Heart right ventricle (tissue), 16 donors: Measurements from ENCODE around the gene RAB35. TPM values are rescaled to one million over a fixed set of nuclear protein-coding genes. Genes with fewer than 3 reads are reported as not detected.

Experiments
- ATAC-seq, 8 donors: fragments of 200-7000 bp; cut with Tn5 transposase; one replicate each; pipeline ENCODE4 v1.9.1; 2020; ENCODE audit warnings: mild to moderate bottlenecking in 8 of 8, moderate library complexity in 8 of 8, moderate number of reproducible peaks in 1 of 8
- DNase-seq, 2 donors: peaks; one replicate each; pipeline ENCODE4 v3.0.0-alpha.2; 2020
- H3K27ac ChIP-seq, 10 donors: fragments of 200-600 bp; sonication (generic) in 2 of 10; one replicate each; pipeline versions ENCODE4 v1.5.0 to v1.8.0; 2020 to 2022; ENCODE audit warnings: mild to moderate bottlenecking in 3 of 10
- H3K27me3 ChIP-seq, 7 donors: fragments of 200-600 bp; one replicate each; pipeline ENCODE4 v1.8.0; 2021 to 2022; ENCODE audit warnings: mild to moderate bottlenecking in 2 of 7
- H3K36me3 ChIP-seq, 9 donors: fragments of 200-600 bp; sonication (generic) in 1 of 9; one replicate each; pipeline versions ENCODE4 v1.5.0 to v1.8.0; 2020 to 2022; ENCODE audit warnings: mild to moderate bottlenecking in 2 of 9
- H3K4me1 ChIP-seq, 9 donors: fragments of 200-600 bp; sonication (generic) in 1 of 9; one replicate each; pipeline versions ENCODE4 v1.5.0 to v1.8.0; 2020 to 2022; ENCODE audit warnings: mild to moderate bottlenecking in 4 of 9
- H3K4me3 ChIP-seq, 10 donors: fragments of 200-600 bp; sonication (generic) in 2 of 10; one replicate each; pipeline versions ENCODE4 v1.5.0 to v1.8.0; 2020 to 2022; ENCODE audit warnings: mild to moderate bottlenecking in 7 of 10, moderate library complexity in 2 of 10
- H3K9me3 ChIP-seq, 11 donors: fragments of 200-600 bp in 10 of 11; sonication (generic) in 2 of 11; one replicate each; pipeline versions ENCODE4 v1.5.0 to v1.8.0; 2013 to 2022; ENCODE audit warnings: mild to moderate bottlenecking in 2 of 11, control low read depth in 1 of 11, moderate library complexity in 1 of 11
- WGBS, 2 donors: extraction: QIAGEN DNeasy Blood & Tissue Kit; methylation state at CpG; one replicate each; pipeline ENCODE4 v1.1.7; 2013; ENCODE audit warnings: inconsistent platforms in 1 of 2; 5-methylcytosine and 5-hydroxymethylcytosine counted together
- intact Hi-C, 10 donors: fragments of 100-400 bp; cut with DNase I; formaldehyde crosslinking; loops; one replicate each; pipeline versions ENCODE4 v1.11.1 to v1.14.2; 2022
- polyA plus RNA-seq, 2 donors: library from polyadenylated mRNA; stranded (reverse); fragments of 200-250 nt; gene quantifications; one replicate each; pipeline ENCODE4 v1.2.3, GENCODE V29; 2013
- total RNA-seq, 10 donors: library from RNA; stranded (reverse); fragmentation: NEBNext Ultra II Directional in 3 of 10; extraction: Animal tissue kit (Norgen Biotek cat#: 25700) in 3 of 10; gene quantifications; one replicate each; pipeline versions ENCODE4 v1.2.1 to v1.2.4, GENCODE V29; 2021 to 2023
- TF ChIP-seq, protein P1 (sequence below), 9 donors: fragments of 200-600 bp; sonication (generic) in 2 of 9; IDR thresholded peaks; one replicate each; pipeline versions ENCODE4 v1.5.0 to v1.8.0; 2021 to 2022; ENCODE audit warnings: antibody characterized with exemption in 9 of 9, mild to moderate bottlenecking in 5 of 9, moderate library complexity in 1 of 9
- donor health status: Arrhythmogenic right ventricular cardiomyopathy.
- donor health status: ischemic (EF 13 %, LVEDD 7.1; RV severe dilation, severe dysfunction).
- donor health status: healthy with polysubstance abuse.
- donor health status: DM: no; HTN: yes; CAD: no.
- donor health status: DM: no; HTN: no; CAD: no.
- donor health status: ischemic (EF 25% LVEDD 6.9; RV normal size, moderate dysfunction).
- donor health status: ischemic (EF 25% LVEDD 5.7; RV mildly dilated, moderate dysfunction).
- donor health status: healthy.
- donor health status: DM: yes; HTN: yes; CAD: no.
- donor health status: Ischemic cardiomyopathy.
- donor health status: ischemic (EF 35%, LVEDD 5.7; RV mildly dilated, moderate dysfunction).
- donor health status: nonischemic (EF 11% LVEDD 7.7; RV severe dilation, severe dysfunction).
- donor health status: DM: yes; HTN: yes; CAD: no.
- donor health status: PGD.
- donor health status: ischemic (EF 29% LVEDD 5.4; RV normal size, mild dysfunction).
- donor health status: nonischemic (EF 23%, LVEDD 6.1; RV moderate dilation, normal function).

Gene RAB35
- total and polyA plus RNA-seq, 12 donors = 13.3 to 33.6 (median 23.9) TPM

DNA sequence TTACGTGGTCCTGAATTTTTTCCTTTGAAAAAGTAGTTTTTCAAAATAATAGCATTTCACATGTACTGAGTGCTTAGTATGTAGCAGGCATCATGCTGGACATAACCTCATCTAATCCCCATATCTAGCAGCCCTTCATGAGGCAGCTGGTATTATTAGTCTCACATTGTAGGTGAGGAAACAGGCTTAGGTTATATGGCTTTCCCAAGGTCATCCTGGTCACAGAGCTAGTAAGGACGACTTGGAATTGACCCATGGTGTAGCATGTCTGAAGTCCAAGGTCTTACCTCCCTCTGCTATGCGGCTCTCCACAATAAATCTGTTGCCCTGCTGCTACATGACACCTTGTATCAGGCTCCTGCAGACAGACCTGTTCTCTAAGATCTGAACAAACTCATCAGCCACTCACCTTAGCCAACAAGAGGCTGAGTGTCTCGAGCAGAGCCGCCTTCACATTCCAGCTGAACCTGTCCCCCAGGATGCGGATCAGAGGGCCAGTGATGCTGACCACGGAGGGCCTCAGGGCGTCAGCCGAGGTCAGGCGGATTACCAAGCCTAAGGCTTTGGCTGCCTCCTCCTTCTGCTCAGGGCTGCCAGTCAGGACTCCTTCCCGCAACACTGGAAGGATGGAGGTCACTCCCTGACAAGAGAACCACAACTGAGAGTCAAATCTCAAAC, 19.7 kb upstream of the RAB35 start:
- Histone ChIP-seq H3K9me3 (no peaks in the 10 kb centered on the region), H3K4me1 (peaks cover 0 to 22% (median 9%) of the 10 kb centered on the region in 9 donors), H3K27me3 (no peaks in the 10 kb centered on the region), H3K4me3 (no peak overlapping the region), H3K36me3 (peaks cover 0 to 100% (median 96%) of the 10 kb centered on the region in 9 donors), H3K27ac (no peak overlapping the region)
- DNase-seq (no peak), ATAC-seq (no peak)
- TF ChIP-seq, protein P1, sequence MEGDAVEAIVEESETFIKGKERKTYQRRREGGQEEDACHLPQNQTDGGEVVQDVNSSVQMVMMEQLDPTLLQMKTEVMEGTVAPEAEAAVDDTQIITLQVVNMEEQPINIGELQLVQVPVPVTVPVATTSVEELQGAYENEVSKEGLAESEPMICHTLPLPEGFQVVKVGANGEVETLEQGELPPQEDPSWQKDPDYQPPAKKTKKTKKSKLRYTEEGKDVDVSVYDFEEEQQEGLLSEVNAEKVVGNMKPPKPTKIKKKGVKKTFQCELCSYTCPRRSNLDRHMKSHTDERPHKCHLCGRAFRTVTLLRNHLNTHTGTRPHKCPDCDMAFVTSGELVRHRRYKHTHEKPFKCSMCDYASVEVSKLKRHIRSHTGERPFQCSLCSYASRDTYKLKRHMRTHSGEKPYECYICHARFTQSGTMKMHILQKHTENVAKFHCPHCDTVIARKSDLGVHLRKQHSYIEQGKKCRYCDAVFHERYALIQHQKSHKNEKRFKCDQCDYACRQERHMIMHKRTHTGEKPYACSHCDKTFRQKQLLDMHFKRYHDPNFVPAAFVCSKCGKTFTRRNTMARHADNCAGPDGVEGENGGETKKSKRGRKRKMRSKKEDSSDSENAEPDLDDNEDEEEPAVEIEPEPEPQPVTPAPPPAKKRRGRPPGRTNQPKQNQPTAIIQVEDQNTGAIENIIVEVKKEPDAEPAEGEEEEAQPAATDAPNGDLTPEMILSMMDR (IDR thresholded peaks at IDR 0.05) = no peak
- intact Hi-C loops = loop anchor here in 1 of 10 donors (10.0 kb wide), 1 partner anchor 49 kb away; no protein-coding TSS in a partner anchor
- 86 to 90% methylated on average over 11 of the region's 11 CpGs for WGBS, 2 donors

DNA sequence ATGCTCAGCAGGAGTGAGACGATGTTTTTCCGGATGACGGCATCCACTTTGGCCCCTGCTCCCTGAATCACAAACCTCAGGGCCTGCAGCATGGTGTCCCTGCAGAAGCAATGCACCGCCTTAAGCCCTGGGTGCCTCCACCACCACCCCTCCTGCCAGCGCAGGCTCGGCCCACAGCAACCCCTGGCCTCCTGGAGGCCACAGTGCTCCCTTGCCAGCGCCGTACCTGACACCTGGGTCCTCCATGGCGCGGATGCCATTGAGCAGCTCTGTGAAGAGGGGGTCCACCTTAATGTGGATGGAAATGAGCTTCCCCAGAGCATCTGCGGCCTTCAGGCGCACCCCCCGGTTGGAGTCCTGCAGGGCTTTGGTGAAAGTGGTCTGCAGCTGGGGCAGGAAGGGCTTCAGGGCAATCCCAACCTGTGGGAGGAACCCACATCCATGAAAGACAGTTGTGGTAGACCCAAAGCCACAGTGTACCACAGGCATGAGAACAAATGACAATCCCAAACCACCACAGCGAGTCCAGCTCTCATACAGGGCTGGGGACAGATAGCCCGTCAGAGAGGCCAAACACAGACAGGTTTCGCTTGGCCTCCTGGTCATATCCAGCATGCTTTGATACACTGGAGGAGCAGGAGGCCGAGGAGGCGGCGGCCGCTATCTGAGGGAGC, 17.9 kb upstream of the RAB35 start:
- Histone ChIP-seq H3K27me3 (no peaks in the 10 kb centered on the region), H3K4me1 (peaks cover 0 to 31% (median 13%) of the 10 kb centered on the region in 9 donors), H3K36me3 (peaks cover 0 to 100% (median 92%) of the 10 kb centered on the region in 9 donors), H3K4me3 (no peak overlapping the region), H3K27ac (no peak overlapping the region), H3K9me3 (no peaks in the 10 kb centered on the region)
- intact Hi-C loops = loop anchor here in 1 of 10 donors (10.0 kb wide), 1 partner anchor 50 kb away; no protein-coding TSS in a partner anchor
- ATAC-seq = no peak
- WGBS, 2 donors = 97 to 98% methylated on average over 20 of the region's 20 CpGs
- TF ChIP-seq, protein P1 (IDR thresholded peaks at IDR 0.05) = no peak
- DNase-seq = no peak

DNA sequence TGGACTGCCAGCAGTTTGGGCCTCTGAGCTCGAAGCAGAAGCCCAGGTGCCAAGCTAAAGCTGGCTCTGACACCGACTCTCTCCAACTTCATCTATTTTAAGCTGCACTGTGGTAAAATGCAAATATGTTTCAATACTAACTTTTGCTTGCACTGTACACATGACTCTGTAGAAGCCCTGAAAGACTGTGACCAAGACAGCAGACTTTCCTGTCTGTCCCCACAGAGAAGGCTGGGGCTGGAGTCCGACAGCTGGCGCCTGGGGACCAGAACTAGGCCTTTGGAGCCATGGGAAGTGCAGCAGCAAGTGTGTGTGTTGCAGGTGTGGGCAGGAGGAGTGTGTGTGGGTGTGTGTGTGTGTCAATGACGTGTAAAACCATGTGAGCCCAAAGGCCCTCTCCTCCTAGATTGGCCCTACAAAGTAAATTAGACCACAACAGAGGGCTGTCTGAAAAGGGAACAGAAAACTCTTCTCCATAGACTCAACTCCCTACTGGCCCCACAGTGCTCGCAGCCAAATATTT, 16.4 kb upstream of the RAB35 start:
- 66 to 78% methylated on average over 6 of the region's 6 CpGs for WGBS, 2 donors
- Histone ChIP-seq H3K4me1 (peaks cover 0 to 32% (median 13%) of the 10 kb centered on the region in 9 donors), H3K9me3 (no peaks in the 10 kb centered on the region), H3K36me3 (peaks cover 0 to 100% (median 92%) of the 10 kb centered on the region in 9 donors), H3K27ac (peak overlapping the region in 8 of 10 donors; percentile 10 to 75 (median 43)), H3K27me3 (no peaks in the 10 kb centered on the region), H3K4me3 (no peak overlapping the region)
- intact Hi-C loops = loop anchor here in 1 of 10 donors (10.0 kb wide), 1 partner anchor 52 kb away; no protein-coding TSS in a partner anchor
- no peak for DNase-seq
- peak in 6 of 8 donors; percentile 16 to 63 (median 54) for ATAC-seq
- TF ChIP-seq, protein P1 (IDR thresholded peaks at IDR 0.05) = no peak
